GM18907 (cell line): ENCODE measurements around the gene GPR39.
"Not testable (repeated sequence)": the region's sequence is repeated elsewhere in the genome, so short reads cannot be mapped to it uniquely, and the experiment has no call there.

Experiments used
- ATAC-seq: cut with Tn5 transposase; IDR thresholded peaks from one replicate; pipeline ENCODE4 v1.9.1; 2021; ENCODE audit warnings: mild to moderate bottlenecking, moderate library complexity; ENCODE audit not compliant: unreplicated experiment

The GPR39 gene

DNA sequence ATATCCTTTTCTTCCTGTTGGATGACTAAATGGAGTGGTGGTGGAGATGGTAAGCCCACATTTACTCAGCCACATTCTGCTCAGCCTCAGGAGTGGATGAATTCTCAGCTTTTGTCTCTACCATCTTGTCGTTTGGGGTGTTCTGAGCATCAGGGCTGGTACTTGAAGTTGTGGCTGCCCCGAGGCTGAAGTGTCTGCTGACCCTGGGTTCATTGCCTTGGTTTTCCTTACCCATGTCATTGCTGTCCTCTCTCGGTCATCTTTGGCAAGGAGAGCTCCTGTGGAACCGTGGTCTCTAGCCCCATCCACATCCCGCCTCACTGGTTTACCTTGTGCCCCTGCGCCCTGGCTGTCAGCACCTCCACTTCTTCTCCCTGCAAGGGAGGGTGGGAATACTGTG, 71.9 kb downstream of the GPR39 start:
- ATAC-seq, result no peak

DNA sequence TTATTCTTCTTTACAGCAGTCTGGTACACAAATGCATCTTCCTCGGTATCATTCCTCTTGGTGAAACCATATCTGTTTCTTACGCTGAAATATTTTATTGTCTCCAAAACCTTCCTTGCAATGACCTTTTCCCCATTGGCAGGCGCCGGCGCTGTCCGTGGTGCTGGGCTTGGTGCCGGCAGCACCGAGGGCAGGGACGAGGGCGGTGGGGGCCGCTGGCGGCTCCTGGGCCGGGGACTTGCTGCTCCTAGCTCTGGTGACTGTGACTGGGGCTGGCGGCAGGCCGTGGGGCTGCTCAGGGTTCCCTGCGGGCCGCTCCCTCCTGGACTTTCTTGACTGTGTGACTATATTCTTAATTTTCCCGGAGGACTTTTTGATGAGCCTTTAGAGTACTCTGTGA, 72.5 kb downstream of the GPR39 start:
- no peak for ATAC-seq

DNA sequence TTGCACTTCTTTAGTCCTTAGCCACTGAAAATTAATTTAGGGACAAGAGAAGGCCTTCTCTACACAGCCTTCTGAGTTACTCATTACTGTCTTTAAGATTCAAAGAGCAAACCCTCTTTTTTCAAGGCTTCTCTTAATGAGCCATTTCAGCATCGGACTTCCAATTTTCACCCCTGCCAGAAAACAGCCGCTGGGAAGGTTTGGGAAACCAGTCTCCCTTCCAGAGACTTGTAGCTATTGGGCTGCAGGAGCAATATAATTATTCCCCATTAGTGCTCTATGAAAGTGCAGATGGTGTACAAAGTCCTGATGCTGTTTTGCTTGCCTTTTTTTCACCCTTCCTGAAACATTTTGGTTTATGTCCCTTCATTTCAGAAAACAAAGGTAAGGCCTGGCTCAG, 79.3 kb downstream of the GPR39 start:
- ATAC-seq, result no peak

DNA sequence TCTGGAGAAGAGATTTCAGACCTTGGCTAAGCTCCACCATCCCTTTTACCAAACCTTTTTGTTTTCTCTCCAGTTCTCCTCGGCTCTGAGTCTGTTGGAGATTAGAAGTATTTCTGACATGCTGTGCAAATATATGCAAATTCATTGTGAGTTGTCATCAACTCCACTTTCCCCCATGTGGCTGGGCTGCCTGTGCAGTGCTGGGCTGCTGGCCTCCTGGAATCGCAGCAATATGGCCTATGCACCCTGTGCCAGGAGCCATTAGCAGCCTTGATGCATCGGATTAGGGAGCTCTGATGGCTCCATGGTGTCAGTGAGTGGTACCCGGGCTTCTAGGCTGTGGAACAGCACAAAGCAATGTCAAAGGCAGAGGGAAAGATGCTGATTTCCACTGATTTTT, 80.0 kb downstream of the GPR39 start:
- ATAC-seq, result no peak

DNA sequence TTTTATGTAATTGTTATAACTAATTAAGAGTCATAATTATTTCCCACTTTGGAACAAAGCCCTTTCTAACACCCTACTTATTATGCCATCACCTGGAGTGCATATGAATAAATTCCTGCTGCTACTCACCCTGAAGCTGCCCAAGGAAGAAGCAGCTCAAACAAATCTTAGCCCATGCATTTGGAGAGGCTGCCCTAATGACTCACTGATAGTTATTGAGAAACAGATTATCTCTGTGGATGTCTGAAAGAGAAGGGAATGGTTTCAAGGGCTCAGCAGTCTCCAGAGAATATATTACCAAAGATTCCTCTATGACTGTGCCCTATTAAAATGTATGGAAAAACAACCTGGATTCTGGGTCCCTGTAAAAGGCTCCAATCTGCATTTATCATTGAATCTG, 81.0 kb downstream of the GPR39 start:
- ATAC-seq, result no peak

DNA sequence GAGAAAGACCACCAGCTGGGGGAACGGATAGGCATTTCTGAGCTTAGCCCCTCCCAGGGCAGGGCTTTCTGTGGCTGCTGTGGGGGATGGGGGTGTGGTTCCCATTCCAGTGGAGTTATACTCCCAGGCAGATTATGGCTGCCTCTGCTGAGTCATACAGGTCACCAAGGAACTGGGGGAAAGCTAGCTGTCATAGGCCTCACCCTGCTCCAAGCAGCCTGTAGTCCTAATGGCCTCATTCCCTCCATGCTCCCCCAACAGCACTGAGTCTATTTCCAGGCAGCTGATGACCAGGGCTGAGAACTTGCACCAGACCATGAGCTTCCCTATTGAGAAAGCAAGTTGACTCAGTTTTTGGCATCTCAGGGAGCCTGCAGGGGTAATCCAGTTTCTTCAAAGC, 87.1 kb downstream of the GPR39 start:
- ATAC-seq, result no peak

DNA sequence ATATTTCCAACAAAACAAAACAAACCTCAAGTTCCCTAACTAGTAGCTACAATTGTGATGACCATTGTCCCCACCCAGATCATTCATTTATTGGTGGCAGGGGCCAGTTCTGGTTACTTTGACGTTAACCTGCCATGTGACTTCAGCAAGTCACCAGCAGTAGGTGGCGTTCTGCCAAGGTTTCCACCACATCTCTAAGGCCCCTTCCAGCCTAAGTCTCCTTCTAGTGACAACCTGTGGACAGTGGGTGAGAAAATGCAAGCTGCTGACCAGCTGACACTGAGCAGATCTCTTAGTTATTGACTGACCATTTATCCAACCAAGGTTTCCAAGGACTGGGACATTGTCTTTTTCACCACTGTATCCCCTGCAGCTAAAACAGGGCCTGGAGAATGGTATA, 98.4 kb downstream of the GPR39 start:
- ATAC-seq, result no peak

DNA sequence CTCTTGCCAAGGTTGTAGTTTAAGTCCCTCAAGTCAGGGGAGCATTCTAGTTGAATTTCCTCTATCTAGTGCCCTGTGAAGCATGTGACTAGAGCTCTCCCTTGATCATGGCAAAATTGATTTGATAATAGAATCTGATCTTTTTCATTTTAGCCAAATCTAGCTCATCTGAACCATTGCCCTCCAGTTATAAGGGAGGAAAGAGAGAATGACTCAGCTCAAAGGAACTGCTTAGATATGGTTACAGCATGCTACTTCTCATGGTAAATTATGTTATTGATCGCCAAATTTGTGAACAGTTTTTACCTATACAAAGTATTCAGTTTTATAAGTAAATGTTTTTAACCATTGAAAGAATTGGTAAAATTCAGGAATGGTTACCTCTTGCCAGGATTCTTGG, 100.8 kb downstream of the GPR39 start:
- ATAC-seq, result no peak

DNA sequence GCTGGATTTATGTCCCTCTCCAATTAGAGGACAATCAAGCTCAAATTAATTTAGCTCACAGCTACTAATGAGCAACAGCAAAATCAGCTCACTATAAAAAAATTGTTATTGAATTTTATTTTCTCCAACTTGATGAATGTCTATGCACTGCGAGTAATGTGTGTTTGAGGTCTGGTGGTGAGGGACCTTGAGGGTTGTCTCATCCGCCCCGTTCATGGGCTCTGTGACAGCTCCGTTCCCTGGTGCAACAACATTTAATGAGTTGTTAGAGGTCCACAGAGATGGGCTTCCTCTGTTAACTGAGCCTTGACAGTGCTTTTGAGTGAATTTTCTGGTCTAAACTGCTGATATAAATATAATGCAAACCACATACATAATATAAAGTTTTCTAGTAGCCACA, 101.7 kb downstream of the GPR39 start:
- ATAC-seq, result no peak

DNA sequence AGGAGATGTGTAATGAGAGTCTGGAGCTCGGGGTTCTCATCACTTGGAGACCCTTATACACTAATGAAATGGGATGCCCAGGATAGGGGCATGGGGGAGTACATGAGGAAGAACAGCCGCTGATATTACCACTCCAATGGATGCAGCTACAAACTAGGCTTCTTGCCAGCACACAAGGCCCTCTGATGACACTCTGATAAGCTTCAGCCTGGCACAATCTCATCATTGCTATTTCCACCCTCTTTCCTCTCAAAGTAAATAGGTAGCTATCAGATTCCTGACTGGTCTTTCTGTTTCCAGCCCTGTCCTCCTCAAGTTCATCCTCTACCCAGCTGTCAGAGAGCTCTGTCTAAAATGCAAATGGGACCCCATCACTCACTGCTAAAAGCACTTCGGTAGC, 103.0 kb downstream of the GPR39 start:
- no peak for ATAC-seq

DNA sequence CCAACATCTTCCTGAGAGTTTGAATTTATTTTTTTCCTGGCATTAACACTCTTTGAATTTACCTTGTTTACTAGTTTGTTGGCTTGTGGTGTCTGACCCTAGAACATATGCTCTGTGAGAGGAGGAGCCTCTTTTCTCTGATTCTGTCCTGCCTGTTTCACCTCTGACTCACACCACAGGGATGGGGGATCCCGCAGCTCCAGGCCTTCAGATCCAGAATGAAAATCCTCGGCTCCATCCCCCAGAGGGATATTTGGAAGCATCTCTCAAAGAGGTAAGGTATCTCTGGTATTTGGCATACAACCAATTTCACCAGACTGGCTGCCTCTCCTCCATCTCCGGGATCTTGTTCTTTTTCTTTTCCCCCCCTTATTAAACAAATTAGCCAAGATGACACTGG, 104.7 kb downstream of the GPR39 start:
- ATAC-seq, result no peak

DNA sequence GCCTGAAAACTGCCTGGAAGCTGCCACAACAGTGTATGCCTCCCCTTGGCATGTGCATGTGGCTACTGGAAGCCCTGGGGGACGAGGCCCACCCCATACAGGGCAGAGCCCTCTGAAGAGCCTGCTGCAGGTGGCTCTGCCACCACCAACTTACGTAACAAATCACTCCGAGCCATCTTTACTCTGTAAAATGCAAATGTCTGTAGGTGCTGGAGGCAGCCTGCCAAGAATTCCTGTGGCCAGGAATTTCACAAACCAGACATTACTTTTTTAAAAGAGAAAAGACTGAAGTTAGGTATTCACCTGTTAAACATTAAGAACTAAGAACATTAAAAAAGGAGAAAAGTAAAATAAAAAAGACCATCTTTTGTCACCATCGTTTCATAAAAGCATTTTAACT, 106.3 kb downstream of the GPR39 start:
- ATAC-seq, result no peak

DNA sequence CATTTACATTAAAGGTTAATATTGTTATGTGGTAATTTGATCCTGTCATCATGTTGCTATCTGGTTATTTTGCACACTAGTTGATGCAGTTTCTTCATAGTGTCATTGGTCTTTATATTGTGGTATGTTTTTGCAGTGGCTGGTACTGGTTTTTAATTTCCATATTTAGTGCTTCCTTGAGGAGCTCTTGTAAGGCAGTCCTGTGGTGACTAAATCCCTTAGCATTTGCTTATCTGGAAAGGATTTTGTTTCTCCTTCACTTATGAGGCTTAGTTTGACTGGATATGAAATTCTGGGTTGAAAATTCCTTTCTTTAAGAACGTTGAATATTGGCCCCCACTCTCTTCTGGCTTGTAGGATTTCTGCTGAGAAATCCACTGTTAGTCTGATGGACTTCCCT, 120.5 kb downstream of the GPR39 start:
- ATAC-seq, result not testable (repeated sequence)

DNA sequence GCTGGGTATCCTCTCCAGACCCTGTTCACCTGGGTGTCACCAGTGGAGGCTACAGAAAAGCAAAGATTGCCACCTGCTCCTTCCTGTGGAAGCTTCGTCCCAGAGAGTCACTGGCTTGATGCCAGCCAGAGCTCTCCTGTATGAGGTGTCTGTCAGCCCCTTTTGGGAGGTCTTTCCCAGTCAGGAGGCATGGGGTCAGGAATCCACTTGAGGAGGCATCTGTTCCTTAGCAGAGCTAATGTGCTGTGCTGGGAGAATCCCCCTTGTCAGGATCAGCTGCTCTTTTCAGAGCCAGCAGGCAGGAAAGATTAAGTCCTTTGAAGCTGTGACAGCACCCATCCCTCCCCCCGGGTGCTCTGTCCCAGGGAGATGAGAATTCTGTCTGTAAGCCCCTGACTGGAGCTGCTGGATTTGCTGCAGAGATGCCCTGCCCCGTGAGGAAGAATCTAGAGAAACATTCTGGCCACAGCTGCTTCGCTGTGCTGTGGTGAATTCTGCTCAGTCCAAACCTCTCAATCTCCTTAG, 121.8 kb downstream of the GPR39 start:
- ATAC-seq, result no peak

DNA sequence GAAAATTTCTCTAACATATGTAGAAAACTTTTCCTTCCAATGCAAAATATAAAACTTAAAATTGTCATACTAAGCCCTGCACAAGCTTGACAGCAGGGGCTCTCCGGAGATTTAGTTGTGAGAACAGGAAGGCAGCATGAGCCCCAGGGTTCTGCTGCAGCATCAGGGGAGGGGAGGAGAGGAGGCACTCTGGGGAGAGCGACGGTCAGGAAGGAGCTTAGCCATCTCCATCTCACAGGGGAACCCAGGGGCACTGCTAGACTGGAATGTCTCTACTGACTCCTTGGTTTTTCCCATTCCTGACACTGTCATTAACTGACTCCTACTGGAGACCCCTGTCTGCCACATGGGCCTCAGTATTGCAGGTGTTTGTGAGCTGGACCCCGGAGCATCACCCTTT, 123.6 kb downstream of the GPR39 start:
- no peak for ATAC-seq

DNA sequence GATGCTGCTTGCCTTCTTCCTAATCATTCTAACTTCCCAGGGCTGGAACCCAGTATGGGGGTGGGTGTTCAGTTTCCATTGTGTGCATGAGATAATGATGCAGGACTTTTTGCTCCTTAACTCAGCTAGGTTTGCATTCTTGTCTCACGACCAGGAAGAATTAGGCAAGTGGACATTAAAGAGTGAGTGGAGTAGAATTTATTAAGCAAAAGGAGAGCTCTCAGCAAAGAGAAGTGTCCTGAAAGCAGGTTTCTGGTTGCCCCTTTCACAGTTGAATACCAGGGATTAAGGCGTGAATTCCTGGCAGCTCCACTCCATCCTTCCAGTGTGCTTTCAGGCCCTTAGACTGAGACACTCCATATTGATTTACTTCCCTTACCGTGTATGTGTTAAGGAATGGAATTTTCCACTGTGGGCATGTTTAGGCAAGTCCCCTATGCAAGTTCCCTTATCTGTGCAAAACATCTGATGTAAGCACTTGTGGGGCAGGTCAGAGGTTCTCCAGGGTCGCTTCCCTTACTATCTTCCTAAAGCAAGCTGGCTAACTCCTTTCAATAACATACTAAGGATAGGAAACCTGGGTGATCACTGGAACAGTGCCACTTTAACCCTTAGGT, 126.5 kb downstream of the GPR39 start:
- no peak for ATAC-seq

DNA sequence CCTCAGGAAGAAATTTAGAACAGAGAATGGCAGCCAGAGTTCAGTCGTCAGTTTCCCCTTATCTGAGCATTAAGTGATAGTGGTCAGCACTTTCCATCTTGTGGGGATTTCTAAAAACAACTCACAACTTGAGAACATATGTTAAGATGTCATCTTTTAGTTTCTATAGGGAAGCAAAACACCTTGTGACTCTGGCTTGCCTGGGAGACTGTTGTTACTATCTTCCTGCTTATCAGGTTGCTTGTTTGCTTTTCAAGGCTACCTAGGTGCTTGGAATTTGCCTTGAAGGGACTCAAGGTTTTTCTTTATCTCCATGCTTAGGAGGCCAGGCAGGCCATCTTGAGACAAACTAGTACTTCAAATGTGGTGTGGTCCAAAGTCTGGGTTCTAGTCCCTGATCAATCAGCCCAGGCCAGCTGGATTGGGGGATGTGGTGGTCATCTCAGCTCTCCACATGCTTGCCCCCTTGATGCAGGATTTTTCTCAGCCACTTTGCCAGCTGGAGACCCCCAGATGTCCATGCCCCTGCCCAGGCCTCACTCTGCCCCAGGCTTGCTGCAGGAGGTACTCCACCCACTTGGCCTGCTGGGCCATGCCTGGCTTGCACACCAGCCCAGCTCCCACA, 127.5 kb downstream of the GPR39 start:
- ATAC-seq, result no peak

DNA sequence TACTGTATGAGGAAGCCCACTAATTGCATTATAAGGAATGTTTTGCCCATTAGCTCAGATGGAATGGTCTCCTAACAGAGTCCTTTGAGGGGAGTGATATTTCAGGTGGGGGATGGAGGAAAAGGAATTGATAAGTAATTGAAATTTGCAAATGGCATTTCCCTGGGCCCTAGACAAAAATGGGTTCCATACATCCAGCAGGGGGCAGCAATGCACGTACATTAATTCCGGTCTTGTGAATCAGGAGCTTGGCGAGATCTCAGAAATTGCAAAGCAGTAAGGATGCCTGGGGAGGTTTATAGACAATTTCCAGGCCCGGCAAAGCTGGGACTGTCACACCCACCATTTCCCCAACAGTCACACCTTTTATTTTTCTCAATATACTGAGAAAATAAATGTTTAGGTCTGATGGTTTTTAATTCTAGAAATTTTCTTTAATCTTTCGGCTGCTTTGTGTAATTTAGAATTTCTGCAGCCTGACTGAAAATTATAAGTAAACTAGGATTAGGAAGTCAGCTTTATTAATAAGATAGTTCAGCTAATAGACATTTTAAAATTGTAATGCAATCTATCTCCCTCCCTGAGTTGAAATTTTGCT, 130.6 kb downstream of the GPR39 start:
- ATAC-seq, result no peak

DNA sequence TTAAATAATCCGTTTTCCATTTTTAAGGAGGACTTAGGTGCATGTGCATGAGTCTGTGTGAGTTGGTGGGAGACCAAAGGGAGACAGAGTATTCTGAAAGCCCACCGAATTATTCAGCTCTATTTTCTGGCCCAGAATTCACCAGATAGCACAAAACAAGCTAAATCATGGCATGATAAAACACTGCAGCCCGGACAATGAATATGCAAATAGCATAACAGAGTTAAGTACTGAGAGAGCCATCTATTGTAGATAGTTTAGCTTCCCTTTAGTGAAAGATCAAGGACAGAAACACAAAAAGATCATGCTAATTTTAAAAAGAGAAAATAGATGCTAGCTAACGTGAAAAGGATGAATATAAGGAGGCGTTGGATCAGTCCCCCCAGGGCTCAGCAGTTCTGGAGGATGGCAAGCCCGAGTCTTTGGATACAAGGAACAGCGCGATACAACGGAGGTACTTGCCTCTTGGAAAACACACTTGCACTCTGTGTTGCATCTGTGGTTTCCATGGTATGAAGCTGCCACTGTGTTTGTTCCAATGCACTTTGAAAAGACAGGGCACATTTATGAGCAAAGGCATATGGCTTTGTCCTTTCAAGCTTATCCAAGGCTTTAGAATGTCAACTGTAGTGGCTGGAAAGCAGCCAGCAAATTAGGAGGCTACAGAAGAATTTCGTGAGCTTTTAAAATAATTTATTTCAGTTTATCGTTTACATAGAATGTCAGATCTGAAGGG, 133.5 kb downstream of the GPR39 start:
- no peak for ATAC-seq

DNA sequence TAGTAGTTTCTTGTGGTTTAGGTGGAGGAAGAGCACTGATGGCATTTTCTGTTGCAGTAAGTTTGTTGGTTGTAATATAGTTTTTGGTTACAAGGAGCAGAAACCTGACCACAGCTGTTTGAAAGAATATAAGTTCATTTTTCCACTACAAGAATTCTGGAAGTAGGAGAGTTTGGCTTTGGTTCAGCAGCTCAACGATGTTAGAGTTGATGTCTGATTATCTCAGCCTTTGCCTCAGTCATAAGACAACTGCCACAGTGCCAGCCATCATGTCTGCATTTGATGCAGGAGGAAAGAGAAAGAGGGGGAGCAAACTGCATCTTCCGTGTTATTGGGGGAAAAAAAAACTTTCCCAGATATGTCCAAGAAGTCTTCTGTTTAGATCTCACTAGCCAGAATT, 134.3 kb downstream of the GPR39 start:
- ATAC-seq, result no peak

DNA sequence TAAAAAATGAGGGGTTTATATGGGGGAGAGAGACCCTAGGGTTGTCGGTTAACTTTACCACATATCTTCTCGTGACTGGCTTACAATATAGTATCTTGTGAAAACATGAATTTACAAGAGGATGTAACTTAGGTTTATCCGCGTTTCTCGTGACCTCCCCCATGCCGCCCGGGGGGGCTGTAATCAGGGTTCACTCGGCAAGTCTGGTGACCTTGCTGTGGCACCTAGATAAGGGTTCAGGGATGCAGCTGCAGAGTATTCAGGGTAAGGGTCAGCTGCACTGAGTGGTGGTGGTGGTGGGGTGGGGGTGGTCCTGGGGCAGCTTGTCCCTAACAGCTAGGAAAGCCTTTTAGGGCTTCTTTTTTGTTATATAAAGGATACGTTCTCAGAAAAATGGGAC, 141.1 kb downstream of the GPR39 start:
- ATAC-seq, result no peak

DNA sequence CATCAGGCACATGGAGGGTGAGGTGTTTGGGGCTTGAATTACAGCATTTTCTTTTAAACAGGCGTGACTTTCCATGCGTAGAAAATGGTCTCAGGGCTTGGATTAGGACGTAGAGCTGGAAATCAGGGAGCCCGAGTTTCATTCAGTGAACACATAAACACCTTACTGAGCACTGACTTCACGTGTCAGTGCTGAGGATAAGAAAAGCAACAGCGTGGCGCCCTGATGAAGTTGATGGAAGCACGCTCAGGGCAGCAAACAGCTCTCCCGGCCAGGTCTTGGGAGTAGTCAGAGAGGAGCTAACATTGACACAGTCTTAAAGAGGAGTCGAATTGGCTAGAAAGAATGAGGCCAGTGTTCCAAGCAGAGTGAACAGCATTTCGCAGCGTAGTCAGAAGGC, 142.7 kb downstream of the GPR39 start:
- no peak for ATAC-seq
